NCI-H69 (cell line): Measurements from ENCODE around the gene INPP1.

Source experiments
- DNase-seq: peaks from one replicate; lab custom pipeline; 2025; lab: John Stamatoyannopoulos, UW

The INPP1 gene

GRCh38 chr2:190409616-190410015 lies 66.2 kb downstream of the INPP1 start:
- peak; percentile 66 for DNase-seq

- peak; percentile 55 for DNase-seq
Observed at GRCh38 chr2:190410166-190410565, 66.8 kb downstream of the INPP1 start.

- DNase-seq: peak; percentile 19
Observed at GRCh38 chr2:190412966-190413365, 69.6 kb downstream of the INPP1 start.

GRCh38 chr2:190413421-190413820 lies 70.0 kb downstream of the INPP1 start:
- peak; percentile 23 for DNase-seq

GRCh38 chr2:190415251-190415650 lies 71.9 kb downstream of the INPP1 start:
- no peak for DNase-seq

- DNase-seq: peak; percentile 49
Observed at GRCh38 chr2:190415794-190416775, 72.7 kb downstream of the INPP1 start.

GRCh38 chr2:190417045-190417842 lies 73.9 kb downstream of the INPP1 start:
- DNase-seq: peak; percentile 33

- no peak for DNase-seq
Observed at GRCh38 chr2:190418727-190419126, 75.3 kb downstream of the INPP1 start.

GRCh38 chr2:190420801-190421200 lies 77.4 kb downstream of the INPP1 start:
- peak; percentile 6 for DNase-seq
